ENCODE data around the gene TBC1D5.

DNA sequence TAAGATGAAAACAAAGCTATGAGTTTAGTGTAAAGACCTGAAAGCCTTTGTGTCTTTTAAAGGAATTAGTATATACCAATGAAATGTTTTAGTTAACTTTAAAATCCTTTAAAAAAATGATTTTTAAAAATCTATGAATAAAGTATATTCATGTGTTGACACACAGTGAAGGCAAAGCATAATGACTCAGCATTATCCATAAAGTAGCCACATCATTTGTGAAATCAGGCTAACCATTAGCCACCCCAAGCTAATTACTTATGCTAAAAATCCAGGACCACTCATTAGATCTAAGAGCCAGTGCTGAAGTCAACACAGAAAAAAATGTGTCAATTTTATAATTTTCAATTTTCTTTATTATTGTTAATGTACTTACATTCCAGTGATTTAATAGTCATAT lies 310.2 kb downstream of the TBC1D5 start:
- TF ChIP-seq, protein P1, sequence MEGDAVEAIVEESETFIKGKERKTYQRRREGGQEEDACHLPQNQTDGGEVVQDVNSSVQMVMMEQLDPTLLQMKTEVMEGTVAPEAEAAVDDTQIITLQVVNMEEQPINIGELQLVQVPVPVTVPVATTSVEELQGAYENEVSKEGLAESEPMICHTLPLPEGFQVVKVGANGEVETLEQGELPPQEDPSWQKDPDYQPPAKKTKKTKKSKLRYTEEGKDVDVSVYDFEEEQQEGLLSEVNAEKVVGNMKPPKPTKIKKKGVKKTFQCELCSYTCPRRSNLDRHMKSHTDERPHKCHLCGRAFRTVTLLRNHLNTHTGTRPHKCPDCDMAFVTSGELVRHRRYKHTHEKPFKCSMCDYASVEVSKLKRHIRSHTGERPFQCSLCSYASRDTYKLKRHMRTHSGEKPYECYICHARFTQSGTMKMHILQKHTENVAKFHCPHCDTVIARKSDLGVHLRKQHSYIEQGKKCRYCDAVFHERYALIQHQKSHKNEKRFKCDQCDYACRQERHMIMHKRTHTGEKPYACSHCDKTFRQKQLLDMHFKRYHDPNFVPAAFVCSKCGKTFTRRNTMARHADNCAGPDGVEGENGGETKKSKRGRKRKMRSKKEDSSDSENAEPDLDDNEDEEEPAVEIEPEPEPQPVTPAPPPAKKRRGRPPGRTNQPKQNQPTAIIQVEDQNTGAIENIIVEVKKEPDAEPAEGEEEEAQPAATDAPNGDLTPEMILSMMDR (IDR thresholded peaks at IDR 0.05): no peak
- TF ChIP-seq POLR2A (IDR thresholded peaks at IDR 0.05) (no peak), POLR2AphosphoS5 (IDR thresholded peaks at IDR 0.05) (no peak), EP300 (IDR thresholded peaks at IDR 0.05; ENCODE audit: low read depth) (no peak)
